ENCODE data around the gene IGSF10.

IGSF10 gene

GRCh38 chr3:151467069-151467468 lies 6.2 kb upstream of the IGSF10 start:
- TF ChIP-seq ZNF565 (CRISPR knock-in tag; conservative IDR thresholded peaks at IDR 0.05; ENCODE audit: low read depth) (no peak), ISL1 (CRISPR knock-in tag; IDR thresholded peaks at IDR 0.05) (no peak), CSDC2 (CRISPR knock-in tag; IDR thresholded peaks at IDR 0.05) (no peak)
- ATAC-seq, result no peak

GRCh38 chr3:151462991-151463390 lies 2.1 kb upstream of the IGSF10 start:
- TF ChIP-seq RARB (CRISPR knock-in tag; IDR thresholded peaks at IDR 0.05) (no peak), CSDC2 (CRISPR knock-in tag; IDR thresholded peaks at IDR 0.05) (no peak), TOX (CRISPR knock-in tag; IDR thresholded peaks at IDR 0.05; ENCODE audit: borderline replicate concordance) (no peak), TCF4 (CRISPR knock-in tag; IDR thresholded peaks at IDR 0.05; ENCODE audit: borderline replicate concordance) (no peak), PATZ1 (CRISPR knock-in tag; IDR thresholded peaks at IDR 0.05; ENCODE audit: borderline replicate concordance) (no peak), POU6F1 (CRISPR knock-in tag; IDR thresholded peaks at IDR 0.05; ENCODE audit: borderline replicate concordance, low read depth) (no peak), ESRRG (CRISPR knock-in tag; IDR thresholded peaks at IDR 0.05) (no peak), OSR1 (CRISPR knock-in tag; IDR thresholded peaks at IDR 0.05) (no peak), TSHZ2 (CRISPR knock-in tag; IDR thresholded peaks at IDR 0.05) (no peak), SNAI2 (CRISPR knock-in tag; IDR thresholded peaks at IDR 0.05) (no peak), ZFP3 (CRISPR knock-in tag; IDR thresholded peaks at IDR 0.05) (no peak), ZNF565 (CRISPR knock-in tag; conservative IDR thresholded peaks at IDR 0.05; ENCODE audit: low read depth) (no peak), ZFP30 (CRISPR knock-in tag; IDR thresholded peaks at IDR 0.05) (no peak)
- ATAC-seq, result no peak

- no peak for TF ChIP-seq ESRRG (CRISPR knock-in tag; IDR thresholded peaks at IDR 0.05)
- TF ChIP-seq OSR1 (CRISPR knock-in tag; IDR thresholded peaks at IDR 0.05), result no peak
- TF ChIP-seq GLIS3 (CRISPR knock-in tag; IDR thresholded peaks at IDR 0.05), result no peak
- no peak for TF ChIP-seq SNAI2 (CRISPR knock-in tag; IDR thresholded peaks at IDR 0.05)
- TF ChIP-seq ZFP30 (CRISPR knock-in tag; IDR thresholded peaks at IDR 0.05), result no peak
- TF ChIP-seq CSRNP3 (CRISPR knock-in tag; IDR thresholded peaks at IDR 0.05), result no peak
- no peak for ATAC-seq
These were observed 1.5 kb upstream of the IGSF10 start for GRCh38 chr3:151462278-151462780.

- ATAC-seq, result peak; percentile 42; the same call in 2 of the 3 replicates
- no peak for TF ChIP-seq RARB (CRISPR knock-in tag; IDR thresholded peaks at IDR 0.05)
These were observed 633 bp downstream of the IGSF10 start for GRCh38 chr3:151460228-151460627.

- peak; percentile 42; the same call in 2 of the 3 replicates for ATAC-seq
- TF ChIP-seq PATZ1 (CRISPR knock-in tag; IDR thresholded peaks at IDR 0.05; ENCODE audit: borderline replicate concordance) (no peak), SNAI2 (CRISPR knock-in tag; IDR thresholded peaks at IDR 0.05) (no peak), ZNF70 (CRISPR knock-in tag; IDR thresholded peaks at IDR 0.05) (no peak), ZFP30 (CRISPR knock-in tag; IDR thresholded peaks at IDR 0.05) (no peak), ARNTL (CRISPR knock-in tag; IDR thresholded peaks at IDR 0.05; ENCODE audit: borderline replicate concordance, low read depth) (no peak), ISL1 (CRISPR knock-in tag; IDR thresholded peaks at IDR 0.05) (no peak), GLIS3 (CRISPR knock-in tag; IDR thresholded peaks at IDR 0.05) (no peak), OSR1 (CRISPR knock-in tag; IDR thresholded peaks at IDR 0.05) (no peak), ESRRG (CRISPR knock-in tag; IDR thresholded peaks at IDR 0.05) (no peak), POU6F1 (CRISPR knock-in tag; IDR thresholded peaks at IDR 0.05; ENCODE audit: borderline replicate concordance, low read depth) (no peak), TOX (CRISPR knock-in tag; IDR thresholded peaks at IDR 0.05; ENCODE audit: borderline replicate concordance) (no peak), TCF4 (CRISPR knock-in tag; IDR thresholded peaks at IDR 0.05; ENCODE audit: borderline replicate concordance) (no peak), CREB5 (CRISPR knock-in tag; IDR thresholded peaks at IDR 0.05; ENCODE audit: low read depth) (no peak), ZC3H10 (CRISPR knock-in tag; IDR thresholded peaks at IDR 0.05) (no peak)
These were observed 1.5 kb downstream of the IGSF10 start for GRCh38 chr3:151459358-151459757.
